H1 (cell line): ENCODE results near the gene MCC. TPM values are rescaled to one million over a fixed set of nuclear protein-coding genes. Genes with fewer than 3 reads are reported as not detected.

Experiments used
- CTCF ChIA-PET: fragments of 300-600 bp; sonication (Branson Sonifier 250); formaldehyde crosslinking; loops from one replicate; lab custom pipeline; 2021; ENCODE audit not compliant: partially characterized antibody; lab: Charles Lee
- POLR2A ChIA-PET: fragments of 300-600 bp; sonication (Branson Sonifier 250); formaldehyde crosslinking; loops from one replicate; lab custom pipeline; 2021; ENCODE audit warnings: inconsistent platforms; ENCODE audit not compliant: partially characterized antibody; lab: Charles Lee
- DNase-seq, 2 experiments: peaks; one replicate each; pipeline versions ENCODE4 v3.0.0 to v3.0.0-alpha.2; 2010 to 2022; ENCODE audit warnings: low spot score in 2 of 2, low read depth in 1 of 2, mixed read lengths in 1 of 2
- FAIRE-seq: peaks from 2 replicates; lab custom pipeline; 2011; peaks lifted over from hg19 to GRCh38; lab: Jason Lieb, UNC
- H2AFZ ChIP-seq: 2 replicates; pipeline ENCODE4 v1.8.1; 2012; ENCODE audit warnings: low read length, inconsistent platforms
- H2AK5ac ChIP-seq: 2 replicates; pipeline ENCODE4 v1.6.1; 2013; ENCODE audit warnings: low read depth, low read length
- H2BK120ac ChIP-seq: replicated peaks from 2 replicates; pipeline ENCODE3; 2013; ENCODE audit warnings: low read depth, low read length, inconsistent platforms
- H2BK12ac ChIP-seq: 2 replicates; pipeline ENCODE4 v1.6.1; 2013; ENCODE audit warnings: low read depth, low read length
- H2BK15ac ChIP-seq: 2 replicates; pipeline ENCODE4 v1.6.1; 2013; ENCODE audit warnings: low read length
- H2BK20ac ChIP-seq: 2 replicates; pipeline ENCODE4 v1.6.1; 2013; ENCODE audit warnings: low read length
- H2BK5ac ChIP-seq: 2 replicates; pipeline ENCODE4 v1.6.1; 2013; ENCODE audit warnings: low read depth, low read length
- H3K14ac ChIP-seq: 2 replicates; pipeline ENCODE4 v1.6.1; 2013; ENCODE audit warnings: inconsistent platforms; ENCODE audit not compliant: insufficient read length
- H3K18ac ChIP-seq: 2 replicates; pipeline ENCODE4 v1.6.1; 2013; ENCODE audit warnings: low read length; ENCODE audit errors: extremely low read depth
- H3K23ac ChIP-seq: 2 replicates; pipeline ENCODE4 v1.6.1; 2013; ENCODE audit warnings: inconsistent platforms; ENCODE audit not compliant: insufficient read length
- H3K23me2 ChIP-seq: 2 replicates; pipeline ENCODE4 v1.6.1; 2013; ENCODE audit warnings: low read depth, low read length
- H3K27ac ChIP-seq: 2 replicates; pipeline ENCODE4 v1.6.1; 2011; ENCODE audit warnings: low read depth, low read length, inconsistent platforms
- H3K27me3 ChIP-seq, 4 experiments: replicated peaks in 1 of 4; 1 replicate in 1 of 4; 2 replicates in 3 of 4; pipeline versions ENCODE4 v1.6.1 to v1.8.1; 2011 to 2013; ENCODE audit warnings: low read length in 3 of 4, mild to moderate bottlenecking in 3 of 4, inconsistent platforms in 2 of 4, mixed read lengths in 2 of 4, moderate library complexity in 1 of 4; ENCODE audit not compliant: control insufficient read depth in 3 of 4, insufficient read depth in 3 of 4; ENCODE audit errors: extremely low read depth in 1 of 4
- H3K36me3 ChIP-seq, 4 experiments: 2 replicates each; pipeline versions ENCODE4 v1.6.1 to v1.8.1; 2011 to 2013; ENCODE audit warnings: mild to moderate bottlenecking in 4 of 4, low read length in 3 of 4, moderate library complexity in 2 of 4, control low read depth in 1 of 4, inconsistent platforms in 1 of 4; ENCODE audit not compliant: insufficient read depth in 4 of 4, control insufficient read depth in 2 of 4
- H3K4ac ChIP-seq: replicated peaks from 2 replicates; pipeline ENCODE3; 2013; ENCODE audit warnings: low read length, low read depth, mixed read lengths, inconsistent platforms; ENCODE audit not compliant: insufficient read length
- H3K4me1 ChIP-seq, 4 experiments: replicated peaks in 1 of 4; 1 replicate in 1 of 4; 2 replicates in 3 of 4; pipeline versions ENCODE4 v1.6.1 to v1.8.1; 2011 to 2013; ENCODE audit warnings: low read length in 3 of 4, inconsistent platforms in 2 of 4, mixed read lengths in 1 of 4; ENCODE audit not compliant: insufficient read depth in 4 of 4, control insufficient read depth in 3 of 4
- H3K4me2 ChIP-seq, 2 experiments: 2 replicates each; pipeline versions ENCODE4 v1.6.1 to v1.8.1; 2011 to 2013; ENCODE audit warnings: low read depth in 2 of 2, low read length in 2 of 2, control low read depth in 1 of 2, inconsistent platforms in 1 of 2, mild to moderate bottlenecking in 1 of 2; ENCODE audit not compliant: insufficient read depth in 1 of 2
- H3K4me3 ChIP-seq, 4 experiments: fragments of 200-600, 300-600 bp in 1 of 4; sonication (generic), shearing (Covaris generic), sonication (Bioruptor Twin) in 1 of 4; 2 replicates each; pipeline versions ENCODE4 v1.5.1 to v1.8.1; 2011 to 2016; ENCODE audit warnings: low read length in 4 of 4, low read depth in 3 of 4, control low read depth in 2 of 4, inconsistent platforms in 2 of 4, mild to moderate bottlenecking in 2 of 4, mixed read lengths in 1 of 4, moderate library complexity in 1 of 4; ENCODE audit not compliant: insufficient read depth in 2 of 4; ENCODE audit errors: extremely low read depth in 1 of 4
- H3K56ac ChIP-seq: replicated peaks from 2 replicates; pipeline ENCODE3; 2013; ENCODE audit warnings: low read depth, mild to moderate bottlenecking, mixed read lengths, low read length, inconsistent platforms; ENCODE audit not compliant: insufficient read length
- H3K79me1 ChIP-seq: 2 replicates; pipeline ENCODE4 v1.6.1; 2013; ENCODE audit warnings: low read depth, low read length, control low read depth
- H3K79me2 ChIP-seq, 2 experiments: 2 replicates each; pipeline versions ENCODE4 v1.6.1 to v1.8.1; 2012 to 2013; ENCODE audit warnings: low read length in 2 of 2, mild to moderate bottlenecking in 2 of 2, inconsistent platforms in 1 of 2; ENCODE audit not compliant: insufficient read depth in 2 of 2, control insufficient read depth in 1 of 2
- H3K9ac ChIP-seq, 4 experiments: replicated peaks in 1 of 4; 1 replicate in 1 of 4; 2 replicates in 3 of 4; pipeline versions ENCODE4 v1.6.1 to v1.8.1; 2011 to 2013; ENCODE audit warnings: low read depth in 3 of 4, low read length in 3 of 4, control low read depth in 2 of 4, mild to moderate bottlenecking in 2 of 4, moderate library complexity in 2 of 4, inconsistent platforms in 1 of 4; ENCODE audit errors: extremely low read depth in 1 of 4
- H3K9me3 ChIP-seq, 2 experiments: 2 replicates each; pipeline versions ENCODE4 v1.6.1 to v1.8.1; 2012 to 2013; ENCODE audit warnings: mild to moderate bottlenecking in 2 of 2, moderate library complexity in 2 of 2, control low read depth in 1 of 2, inconsistent platforms in 1 of 2, low read depth in 1 of 2, low read length in 1 of 2, mixed read lengths in 1 of 2; ENCODE audit not compliant: insufficient read depth in 2 of 2
- H4K20me1 ChIP-seq, 2 experiments: replicated peaks in 1 of 2; 2 replicates each; pipeline versions ENCODE3 to v1.8.1; 2011 to 2013; ENCODE audit warnings: inconsistent platforms in 2 of 2, low read length in 2 of 2, mild to moderate bottlenecking in 1 of 2; ENCODE audit not compliant: insufficient read depth in 2 of 2, control insufficient read depth in 1 of 2
- H4K5ac ChIP-seq: 2 replicates; pipeline ENCODE4 v1.6.1; 2013; ENCODE audit warnings: low read length, low read depth, mixed read lengths, inconsistent platforms; ENCODE audit not compliant: insufficient read length
- H4K8ac ChIP-seq: 2 replicates; pipeline ENCODE4 v1.8.0; 2013; ENCODE audit warnings: mild to moderate bottlenecking, moderate library complexity, low read length, inconsistent platforms; ENCODE audit not compliant: insufficient read depth; ENCODE audit errors: extremely low read depth
- H4K91ac ChIP-seq: replicated peaks from 2 replicates; pipeline ENCODE3; 2013; ENCODE audit warnings: low read length, mixed read lengths, inconsistent platforms; ENCODE audit not compliant: insufficient read length
- ATF3 ChIP-seq: IDR thresholded peaks from 2 replicates; pipeline ENCODE4 v1.6.1; 2011; ENCODE audit warnings: low read depth, mild to moderate bottlenecking, low read length; ENCODE audit not compliant: insufficient read depth
- BCL11A ChIP-seq, 2 experiments: IDR thresholded peaks; one replicate each; pipeline ENCODE4 v1.6.1; 2011; ENCODE audit warnings: low read depth in 2 of 2, low read length in 2 of 2, mild to moderate bottlenecking in 2 of 2
- CBX5 ChIP-seq: fragments of 300-800, 300-1000 bp; sonication (generic); IDR thresholded peaks from 2 replicates; pipeline ENCODE4 v1.7.1; 2016; ENCODE audit warnings: antibody characterized with exemption, low read length, low read depth
- CREB1 ChIP-seq: IDR thresholded peaks from 2 replicates; pipeline ENCODE4 v1.6.1; 2012; ENCODE audit warnings: inconsistent platforms
- EGR1 ChIP-seq: IDR thresholded peaks from 2 replicates; pipeline ENCODE4 v1.6.1; 2011; ENCODE audit warnings: low read depth, low read length, borderline replicate concordance
- KDM4A ChIP-seq: IDR thresholded peaks from one replicate; pipeline ENCODE4 v1.7.1; 2012; ENCODE audit warnings: low read depth, mild to moderate bottlenecking, moderate library complexity, low read length, inconsistent platforms; ENCODE audit not compliant: severe bottlenecking
- KDM5A ChIP-seq: fragments of 200-600 bp; IDR thresholded peaks from 2 replicates; pipeline ENCODE4 v1.7.1; 2012; ENCODE audit warnings: mild to moderate bottlenecking, low read length, inconsistent platforms, mixed read lengths
- NANOG ChIP-seq: IDR thresholded peaks from 2 replicates; pipeline ENCODE4 v1.6.1; 2011; ENCODE audit warnings: low read length, low read depth, mild to moderate bottlenecking, inconsistent platforms; ENCODE audit not compliant: insufficient read depth, poor library complexity, severe bottlenecking
- SIN3A ChIP-seq, 2 experiments: IDR thresholded peaks in 1 of 2; conservative IDR thresholded peaks in 1 of 2; 2 replicates each; pipeline ENCODE4 v1.6.1; 2011 to 2012; ENCODE audit warnings: low read length in 2 of 2, improper control_type of control experiment in 1 of 2, low read depth in 1 of 2, mild to moderate bottlenecking in 1 of 2
- TEAD4 ChIP-seq: IDR thresholded peaks from 2 replicates; pipeline ENCODE4 v1.6.1; 2012; ENCODE audit warnings: low read depth, low read length, inconsistent platforms, mixed read lengths
- WGBS, 2 experiments: shearing (Covaris generic) in 1 of 2; methylation state at CpG; one replicate each; pipeline versions ENCODE4 v1.1.6 to v1.1.7; 2013 to 2015; ENCODE audit warnings: low lambda C conversion rate in 2 of 2, mixed read lengths in 2 of 2, inconsistent platforms in 1 of 2, low coverage in 1 of 2, missing lambda C conversion rate in 1 of 2; ENCODE audit not compliant: insufficient replicate concordance in 2 of 2, insufficient coverage in 1 of 2, insufficient read length in 1 of 2; ENCODE audit errors: extremely low coverage in 1 of 2, missing lambda C conversion rate in 1 of 2; 5-methylcytosine and 5-hydroxymethylcytosine counted together
- polyA plus RNA-seq, 7 experiments: library from polyadenylated mRNA; depleted of rRNA in 3 of 7; stranded (reverse) in 5 of 7; unstranded in 2 of 7; fragments of >200 nt in 5 of 7; fragments of 200-250 nt in 2 of 7; gene quantifications; 1 replicate in 5 of 7; 2 replicates in 1 of 7; 4 replicates in 1 of 7; pipeline versions ENCODE4 v1.2.1 to v1.2.3, GENCODE V29; 2011 to 2013; ENCODE audit warnings: missing spikeins in 2 of 7, mixed read lengths in 2 of 7
- total RNA-seq: library from RNA; stranded (reverse); fragmentation: NEBNext Ultra II Directional; extraction: Animal tissue kit (Norgen Biotek cat#: 25700); gene quantifications from 2 replicates; pipeline ENCODE4 v1.2.1, GENCODE V29; 2021

MCC gene
- total and polyA plus RNA-seq, 2 of the 8 experiments (the other 6 are each of a cell fraction or from before 2014, with no cell fraction given) = 2.6 to 18.3 TPM

- no peak overlapping the region for H3K14ac ChIP-seq
- no peak overlapping the region for H3K56ac ChIP-seq
- H4K8ac ChIP-seq = no peak overlapping the region
- no peak overlapping the region for H2AK5ac ChIP-seq
- FAIRE-seq (no peak), DNase-seq (no peak)
- no peak overlapping the region for H2BK15ac ChIP-seq
- no peak overlapping the region for H2BK5ac ChIP-seq
- H3K79me2 ChIP-seq = no peaks in the 10 kb centered on the region
- no peak overlapping the region for H3K27ac ChIP-seq
- ChIA-PET POLR2A (no interaction called here), CTCF (interaction anchor here (0.8 to 1.6 kb wide), 5 partner anchors 12 to 52 kb away, joined by 3 to 5 read pairs (median 3); no protein-coding TSS in a partner anchor)
- H4K5ac ChIP-seq = no peak overlapping the region
- H3K4me2 ChIP-seq = no peak overlapping the region
- no peak overlapping the region for H3K4ac ChIP-seq
- H2AFZ ChIP-seq = no peak overlapping the region
- no peaks in the 10 kb centered on the region for H3K27me3 ChIP-seq
- WGBS, 2 experiments = 88% methylated on average over 4 of the region's 4 CpGs; no CpG with 5 or more reads in 1 of the 2 experiments
- H3K23ac ChIP-seq = no peak overlapping the region
- H4K20me1 ChIP-seq = no peaks in the 10 kb centered on the region
- peaks cover 3 to 6% (median 4%) of the 10 kb centered on the region in 4 experiments; a peak in 5 of 7 replicates for H3K4me1 ChIP-seq
- H3K23me2 ChIP-seq = no peaks in the 10 kb centered on the region
- H3K36me3 ChIP-seq = no peaks in the 10 kb centered on the region
- H3K79me1 ChIP-seq = 0 out of 2 replicates have a peak, but pooled peaks cover 2% of the 10 kb centered on the region
- no peak overlapping the region for H2BK12ac ChIP-seq
- no peak overlapping the region for H4K91ac ChIP-seq
- H3K4me3 ChIP-seq = no peak overlapping the region
- H3K9me3 ChIP-seq = no peaks in the 10 kb centered on the region
- H3K9ac ChIP-seq = no peak overlapping the region
- no peak overlapping the region for H3K18ac ChIP-seq
- no peak overlapping the region for H2BK120ac ChIP-seq
- TF ChIP-seq CREB1 (no peak), EGR1 (no peak), NANOG (no peak), ATF3 (no peak), KDM5A (no peak), SIN3A (conservative IDR thresholded peaks at IDR 0.05 in 1 of 2, IDR thresholded peaks at IDR 0.05 in 1 of 2; ENCODE audit: low read depth in 1 of 2, low read length in 2 of 2) (no peak), CBX5 (no peak), KDM4A (no peak), TEAD4 (no peak), BCL11A (IDR thresholded peaks at IDR 0.05; ENCODE audit: low read depth in 2 of 2, low read length in 2 of 2) (no peak)
- H2BK20ac ChIP-seq = no peak overlapping the region
These were observed 311.5 kb downstream of the MCC start for GRCh38 chr5:113176734-113177133.
